Sigmoid colon (tissue), 4 donors: Measurements from ENCODE around the gene ZFTA.

Experiments
- CTCF ChIP-seq, 4 experiments: fragments of 450-650 bp in 3 of 4; fragments of 200-600 bp in 1 of 4; IDR thresholded peaks; one replicate each; pipeline ENCODE4 v1.5.1; 2016 to 2019; ENCODE audit warnings: antibody characterized with exemption in 4 of 4, mild to moderate bottlenecking in 3 of 4, moderate library complexity in 2 of 4
- POLR2A ChIP-seq, 2 donors: fragments of 450-650 bp; IDR thresholded peaks; one replicate each; pipeline ENCODE4 v1.6.1; 2016; ENCODE audit warnings: antibody characterized with exemption in 2 of 2, mild to moderate bottlenecking in 2 of 2, moderate library complexity in 2 of 2
- POLR2AphosphoS5 ChIP-seq, 4 donors: sonication (generic); formaldehyde crosslinking; IDR thresholded peaks; one replicate each; pipeline ENCODE4 v1.6.1; 2017; ENCODE audit warnings: antibody characterized with exemption in 4 of 4

- TF ChIP-seq CTCF (IDR thresholded peaks at IDR 0.05) (no peak), POLR2AphosphoS5 (IDR thresholded peaks at IDR 0.05) (no peak), POLR2A (IDR thresholded peaks at IDR 0.05) (no peak)
Observed at GRCh38 chr11:63802637-63803414, 34.3 kb upstream of the ZFTA start.
